Neural cell (in vitro differentiated cells): Measurements from ENCODE around the gene CTSH. TPM values are rescaled to one million over a fixed set of nuclear protein-coding genes. Genes with fewer than 3 reads are reported as not detected.
"Not testable (repeated sequence)": the region's sequence is repeated elsewhere in the genome, so short reads cannot be mapped to it uniquely, and the experiment has no call there.

Experiments used
- H2AFZ ChIP-seq: fragments of 200-600, 300-800 bp; sonication (generic), shearing (Covaris generic); 2 replicates; pipeline ENCODE4 v1.6.0; 2014; ENCODE audit warnings: low read depth, mild to moderate bottlenecking, antibody characterized with exemption, low read length, moderate library complexity
- H3F3A ChIP-seq: fragments of 200-600 bp; shearing (Covaris generic); 2 replicates; pipeline ENCODE4 v1.6.1; 2016; ENCODE audit warnings: mild to moderate bottlenecking, moderate library complexity, mixed read lengths, antibody characterized with exemption, low read length; ENCODE audit not compliant: insufficient read depth, poor library complexity, severe bottlenecking
- H3K27ac ChIP-seq: fragments of 200-600, 300-800 bp; sonication (generic), shearing (Covaris generic); 2 replicates; pipeline ENCODE4 v1.5.1; 2014; ENCODE audit warnings: mild to moderate bottlenecking, low read length, moderate library complexity
- H3K27me3 ChIP-seq: fragments of 300-800, 200-600 bp; sonication (generic), shearing (Covaris generic); 2 replicates; pipeline ENCODE4 v1.6.0; 2014; ENCODE audit warnings: mild to moderate bottlenecking, low read depth, low read length, moderate library complexity; ENCODE audit not compliant: insufficient read depth
- H3K36me3 ChIP-seq: fragments of 300-800, 200-600 bp; sonication (generic), shearing (Covaris generic); 2 replicates; pipeline ENCODE4 v1.5.1; 2014; ENCODE audit warnings: mild to moderate bottlenecking, antibody characterized with exemption, low read length, moderate library complexity; ENCODE audit not compliant: insufficient read depth
- H3K4me2 ChIP-seq: fragments of 300-800, 200-600 bp; sonication (generic), shearing (Covaris generic); 2 replicates; pipeline ENCODE4 v1.6.0; 2014; ENCODE audit warnings: mild to moderate bottlenecking, low read length
- H3K4me3 ChIP-seq: fragments of 300-800, 200-600 bp; sonication (generic), shearing (Covaris generic); 2 replicates; pipeline ENCODE4 v1.5.1; 2014; ENCODE audit warnings: mild to moderate bottlenecking, low read length, moderate library complexity
- H3K79me2 ChIP-seq: fragments of 200-600 bp; shearing (Covaris generic); replicated peaks from 2 replicates; pipeline ENCODE4 v1.6.0; 2014; ENCODE audit warnings: mild to moderate bottlenecking, low read length, moderate library complexity; ENCODE audit not compliant: insufficient read depth
- H3K9ac ChIP-seq: fragments of 300-800, 200-600 bp; sonication (generic), shearing (Covaris generic); 2 replicates; pipeline ENCODE4 v1.6.1; 2016; ENCODE audit warnings: mild to moderate bottlenecking, low read length, mixed read lengths
- H3K9me2 ChIP-seq: fragments of 200-600 bp; shearing (Covaris generic); 2 replicates; pipeline ENCODE4 v1.6.1; 2016; ENCODE audit warnings: mild to moderate bottlenecking, low read length, mixed read lengths; ENCODE audit not compliant: insufficient read depth
- H3K9me3 ChIP-seq: fragments of 200-600, 300-800 bp; sonication (generic), shearing (Covaris generic); 2 replicates; pipeline ENCODE4 v1.6.1; 2016; ENCODE audit warnings: mild to moderate bottlenecking, mixed run types, low read length, moderate library complexity, mixed read lengths
- H4K20me1 ChIP-seq: fragments of 200-600 bp; shearing (Covaris generic); 2 replicates; pipeline ENCODE4 v1.6.1; 2016; ENCODE audit warnings: mild to moderate bottlenecking, mixed run types; ENCODE audit not compliant: insufficient read depth
- CTCF ChIP-seq: fragments of 450-650 bp; IDR thresholded peaks from 2 replicates; pipeline ENCODE4 v1.5.1; 2014; ENCODE audit warnings: antibody characterized with exemption, mild to moderate bottlenecking, moderate library complexity; ENCODE audit not compliant: poor library complexity, severe bottlenecking
- EP300 ChIP-seq: fragments of 450-650 bp; conservative IDR thresholded peaks from 2 replicates; pipeline ENCODE4 v1.6.1; 2014; ENCODE audit warnings: antibody characterized with exemption, mild to moderate bottlenecking, moderate library complexity; ENCODE audit not compliant: poor library complexity, severe bottlenecking
- EZH2 ChIP-seq: fragments of 200-600, 300-800 bp; shearing (Covaris generic), sonication (generic); IDR thresholded peaks from 2 replicates; pipeline ENCODE4 v1.6.1; 2014; ENCODE audit warnings: antibody characterized with exemption, low read length, borderline replicate concordance, mild to moderate bottlenecking; ENCODE audit not compliant: insufficient read depth, poor library complexity, severe bottlenecking
- MXI1 ChIP-seq: fragments of 450-650 bp; conservative IDR thresholded peaks from 2 replicates; pipeline ENCODE4 v1.6.1; 2014; ENCODE audit warnings: antibody characterized with exemption, mild to moderate bottlenecking; ENCODE audit not compliant: poor library complexity, severe bottlenecking
- POLR2AphosphoS5 ChIP-seq: IDR thresholded peaks from 2 replicates; pipeline ENCODE4 v1.6.1; 2012
- RAD21 ChIP-seq: fragments of 450-650 bp; conservative IDR thresholded peaks from 2 replicates; pipeline ENCODE4 v1.6.1; 2014; ENCODE audit warnings: antibody characterized with exemption, mild to moderate bottlenecking, moderate library complexity
- REST ChIP-seq: IDR thresholded peaks from 2 replicates; pipeline ENCODE4 v1.6.1; 2012; ENCODE audit warnings: borderline replicate concordance
- SMC3 ChIP-seq: fragments of 450-650 bp; conservative IDR thresholded peaks from 2 replicates; pipeline ENCODE4 v1.6.1; 2014; ENCODE audit warnings: antibody characterized with exemption, mild to moderate bottlenecking, moderate library complexity; ENCODE audit not compliant: poor library complexity
- TAF1 ChIP-seq: IDR thresholded peaks from 2 replicates; pipeline ENCODE4 v1.6.1; 2012; ENCODE audit warnings: low read depth
- polyA plus RNA-seq: library from polyadenylated mRNA; depleted of rRNA; stranded (reverse); fragments of >200 nt; gene quantifications from 2 replicates; pipeline ENCODE4 v1.2.3, GENCODE V29; 2014

The CTSH gene
- polyA plus RNA-seq, 1 donor from 2014 or later, result 3.3 TPM

- no peak overlapping the region for H3K9ac ChIP-seq
- no peaks in the 10 kb centered on the region for H3F3A ChIP-seq
- H3K36me3 ChIP-seq, result no peaks in the 10 kb centered on the region
- H3K4me2 ChIP-seq, result peak overlapping the region; percentile 10
- no peaks in the 10 kb centered on the region for H3K9me3 ChIP-seq
- H3K4me3 ChIP-seq, result peak overlapping the region; percentile 37
- H3K9me2 ChIP-seq, result no peaks in the 10 kb centered on the region
- peaks cover 97% of the 10 kb centered on the region for H3K79me2 ChIP-seq
- no peak overlapping the region for H3K27ac ChIP-seq
- H2AFZ ChIP-seq, result no peak overlapping the region
- peaks cover 78% of the 10 kb centered on the region for H4K20me1 ChIP-seq
- TF ChIP-seq POLR2AphosphoS5, result no peak
- no peak for TF ChIP-seq TAF1
- TF ChIP-seq EZH2, result no peak
- no peak for TF ChIP-seq RAD21
- TF ChIP-seq EP300, result no peak
- no peak for TF ChIP-seq REST
- TF ChIP-seq MXI1, result no peak
- no peak for TF ChIP-seq SMC3
- TF ChIP-seq CTCF, result no peak
- H3K27me3 ChIP-seq, result no peaks in the 10 kb centered on the region
These were observed 66.5 kb downstream of the CTSH start for GRCh38 chr15:78878356-78878755.

- H3K9me2 ChIP-seq, H3K27ac ChIP-seq, H3K27me3 ChIP-seq, H2AFZ ChIP-seq, H3K9ac ChIP-seq, H3K4me3 ChIP-seq, H3K9me3 ChIP-seq, H3F3A ChIP-seq, H3K4me2 ChIP-seq, H3K36me3 ChIP-seq: not testable (repeated sequence)
- peaks cover 66% of the 10 kb centered on the region for H4K20me1 ChIP-seq
- peaks cover 83% of the 10 kb centered on the region for H3K79me2 ChIP-seq
These were observed 67.9 kb downstream of the CTSH start for GRCh38 chr15:78876954-78877353.
